Prostate gland (tissue), 2 donors: ENCODE measurements around the gene MBOAT1. TPM values are rescaled to one million over a fixed set of nuclear protein-coding genes. Genes with fewer than 3 reads are reported as not detected.
"Not testable (repeated sequence)": the region's sequence is repeated elsewhere in the genome, so short reads cannot be mapped to it uniquely, and the experiment has no call there.

Experiments
- DNase-seq: peaks from one replicate; pipeline ENCODE4 v3.0.0-alpha.2; 2019; ENCODE audit warnings: low spot score
- H3K27ac ChIP-seq, 2 donors: fragments of 200-600 bp; sonication (generic); 2 replicates each; pipeline ENCODE4 v1.5.1; 2017 to 2019
- H3K27me3 ChIP-seq: fragments of 200-600 bp; sonication (generic); replicated peaks from 2 replicates; pipeline ENCODE4 v1.5.1; 2019; ENCODE audit not compliant: insufficient read depth
- H3K36me3 ChIP-seq, 2 donors: fragments of 200-600 bp; sonication (generic); 1 replicate in 1 of 2; 2 replicates in 1 of 2; pipeline versions ENCODE4 v1.5.1 to v1.8.1; 2017 to 2019
- H3K4me1 ChIP-seq: fragments of 200-600 bp; sonication (generic); replicated peaks from 2 replicates; pipeline ENCODE4 v1.5.1; 2019
- H3K4me3 ChIP-seq, 2 donors: fragments of 200-600 bp; sonication (generic); 2 replicates each; pipeline ENCODE4 v1.5.1; 2017 to 2019
- H3K9me3 ChIP-seq: fragments of 200-600 bp; sonication (generic); 2 replicates; pipeline ENCODE4 v1.5.1; 2017
- CTCF ChIP-seq, 4 experiments: fragments of 200-600 bp in 2 of 4; fragments of 450-650 bp in 2 of 4; sonication (generic) in 2 of 4; IDR thresholded peaks; 1 replicate in 3 of 4; 2 replicates in 1 of 4; pipeline ENCODE4 v1.5.1; 2016 to 2019; ENCODE audit warnings: antibody characterized with exemption in 4 of 4, mild to moderate bottlenecking in 2 of 4, moderate library complexity in 2 of 4
- POLR2A ChIP-seq: fragments of 450-650 bp; IDR thresholded peaks from one replicate; pipeline ENCODE4 v1.6.1; 2016; ENCODE audit warnings: antibody characterized with exemption, mild to moderate bottlenecking
- POLR2AphosphoS5 ChIP-seq: sonication (generic); formaldehyde crosslinking; IDR thresholded peaks from one replicate; pipeline ENCODE4 v1.6.1; 2017; ENCODE audit warnings: antibody characterized with exemption
- WGBS: methylation state at CpG from one replicate; pipeline ENCODE4 v1.1.5; 2018; 5-methylcytosine and 5-hydroxymethylcytosine counted together
- intact Hi-C: fragments of 100-400 bp; cut with DNase I; formaldehyde crosslinking; loops from one replicate; pipeline ENCODE4 v1.14.2; 2022
- total RNA-seq, 2 donors: library from RNA; depleted of rRNA; stranded (reverse); fragments of >200 nt; gene quantifications; one replicate each; pipeline ENCODE4 v1.1.0, GENCODE V29; 2016

The MBOAT1 gene
- total RNA-seq, 2 donors from 2014 or later: 8.6 to 14.1 TPM

- H3K4me3 ChIP-seq: no peak overlapping the region
- peaks cover 7% of the 10 kb centered on the region for H3K4me1 ChIP-seq
- H3K36me3 ChIP-seq: no peaks in the 10 kb centered on the region
- WGBS: 83% methylated on average over 5 of the region's 5 CpGs
- no peak for DNase-seq
- H3K9me3 ChIP-seq: no peaks in the 10 kb centered on the region
- peak overlapping the region in 1 of 2 donors; percentile 56 for H3K27ac ChIP-seq
- intact Hi-C loops: no loop called here
- TF ChIP-seq POLR2A (no peak), POLR2AphosphoS5 (no peak), CTCF (IDR thresholded peaks at IDR 0.05) (no peak)
- H3K27me3 ChIP-seq: no peaks in the 10 kb centered on the region
Observed at GRCh38 chr6:20186981-20187380, 25.3 kb downstream of the MBOAT1 start.

DNA sequence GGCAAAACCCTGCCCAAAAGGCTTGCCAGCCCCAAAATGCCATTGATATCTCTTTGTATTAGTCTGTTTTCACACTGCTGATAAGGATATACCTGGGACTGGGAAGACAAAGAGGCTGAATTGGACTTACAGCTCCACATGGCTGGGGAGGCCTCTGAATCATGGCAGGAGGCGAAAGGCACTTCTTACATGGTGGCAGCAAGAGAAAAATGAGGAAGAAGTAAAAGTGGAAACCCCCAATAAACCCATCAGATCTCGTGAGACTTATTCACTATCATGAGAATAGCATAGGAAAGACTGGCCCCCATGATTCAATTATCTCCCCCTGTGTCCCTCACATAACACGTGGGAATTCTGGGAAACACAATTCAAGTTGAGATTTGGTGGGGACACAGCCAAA, 28.6 kb downstream of the MBOAT1 start:
- no peak for TF ChIP-seq CTCF (IDR thresholded peaks at IDR 0.05)
- TF ChIP-seq POLR2A: no peak
- TF ChIP-seq POLR2AphosphoS5: no peak
- H3K4me1 ChIP-seq: peaks cover 7% of the 10 kb centered on the region
- peak overlapping the region; percentile 62 to 78 for H3K27ac ChIP-seq
- H3K27me3 ChIP-seq: no peaks in the 10 kb centered on the region
- no peaks in the 10 kb centered on the region for H3K36me3 ChIP-seq
- no peak for DNase-seq
- no peak overlapping the region for H3K4me3 ChIP-seq
- intact Hi-C loops: no loop called here
- 89% methylated on average over 3 of the region's 3 CpGs for WGBS
- H3K9me3 ChIP-seq: no peaks in the 10 kb centered on the region

- H3K4me3 ChIP-seq: no peak overlapping the region
- peak; percentile 91 for TF ChIP-seq POLR2AphosphoS5
- TF ChIP-seq CTCF (IDR thresholded peaks at IDR 0.05): peak in 2 of 4 experiments; percentile 15 to 24
- TF ChIP-seq POLR2A: no peak
- no peaks in the 10 kb centered on the region for H3K36me3 ChIP-seq
- peaks cover 7% of the 10 kb centered on the region for H3K4me1 ChIP-seq
- no peaks in the 10 kb centered on the region for H3K27me3 ChIP-seq
- intact Hi-C loops: no loop called here
- H3K9me3 ChIP-seq: no peaks in the 10 kb centered on the region
- peak; percentile 94 for DNase-seq
- 22% methylated on average over 2 of the region's 2 CpGs for WGBS
- H3K27ac ChIP-seq: peak overlapping the region; percentile 62 to 78
Observed at GRCh38 chr6:20182926-20183521, 29.2 kb downstream of the MBOAT1 start.

DNA sequence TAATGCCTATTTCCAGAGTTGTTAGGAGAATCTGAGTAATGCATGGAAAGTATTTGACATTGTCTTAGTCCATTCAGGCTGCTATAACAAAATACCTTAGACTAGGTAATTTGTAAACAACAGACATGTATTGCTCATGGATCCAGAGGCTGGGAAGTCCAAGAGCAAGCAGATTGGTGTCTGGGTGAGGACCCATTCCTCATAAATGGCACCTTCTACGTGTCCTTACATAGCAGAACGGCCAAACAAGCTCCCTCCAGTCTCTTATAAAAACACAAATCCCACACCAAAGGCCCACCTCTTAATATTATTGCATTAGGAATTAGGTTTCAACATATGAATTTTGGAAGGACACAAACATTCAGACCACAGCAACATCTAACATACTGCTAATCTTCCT, 30.2 kb downstream of the MBOAT1 start:
- 90% methylated on average over 2 of the region's 2 CpGs for WGBS
- Histone ChIP-seq H3K9me3 (no peaks in the 10 kb centered on the region), H3K36me3 (no peaks in the 10 kb centered on the region), H3K27ac (peak overlapping the region in 1 of 2 donors; percentile 78), H3K27me3 (no peaks in the 10 kb centered on the region), H3K4me1 (peaks cover 7% of the 10 kb centered on the region), H3K4me3 (no peak overlapping the region)
- intact Hi-C loops: no loop called here
- DNase-seq: no peak
- TF ChIP-seq CTCF (IDR thresholded peaks at IDR 0.05): no peak
- no peak for TF ChIP-seq POLR2AphosphoS5
- no peak for TF ChIP-seq POLR2A

GRCh38 chr6:20180935-20181334, 31.3 kb downstream of the MBOAT1 start:
- H3K36me3 ChIP-seq: no peaks in the 10 kb centered on the region
- peaks cover 7% of the 10 kb centered on the region for H3K4me1 ChIP-seq
- no peak for DNase-seq
- intact Hi-C loops: no loop called here
- no peak overlapping the region for H3K4me3 ChIP-seq
- no peaks in the 10 kb centered on the region for H3K9me3 ChIP-seq
- no peak overlapping the region for H3K27ac ChIP-seq
- H3K27me3 ChIP-seq: no peaks in the 10 kb centered on the region
- TF ChIP-seq POLR2A: no peak
- no peak for TF ChIP-seq CTCF (IDR thresholded peaks at IDR 0.05)
- no peak for TF ChIP-seq POLR2AphosphoS5
- 78% methylated on average over 3 of the region's 3 CpGs for WGBS

GRCh38 chr6:20179287-20180045, 32.8 kb downstream of the MBOAT1 start:
- 72% methylated on average over 4 of the region's 4 CpGs for WGBS
- H3K27ac ChIP-seq, intact Hi-C loops, DNase-seq, H3K4me1 ChIP-seq, H3K9me3 ChIP-seq, H3K27me3 ChIP-seq, H3K36me3 ChIP-seq, H3K4me3 ChIP-seq: not testable (repeated sequence)
